NCI-H2107 treated with DMSO at 0.1 percent for 48 hours (cell line): ENCODE data around the gene ARHGDIA.
"Not testable (repeated sequence)": the region's sequence is repeated elsewhere in the genome, so short reads cannot be mapped to it uniquely, and the experiment has no call there.

Experiments
- DNase-seq: peaks from one replicate; lab custom pipeline; 2025; ENCODE audit not compliant: unreplicated experiment; lab: John Stamatoyannopoulos, UW

Gene ARHGDIA

DNA sequence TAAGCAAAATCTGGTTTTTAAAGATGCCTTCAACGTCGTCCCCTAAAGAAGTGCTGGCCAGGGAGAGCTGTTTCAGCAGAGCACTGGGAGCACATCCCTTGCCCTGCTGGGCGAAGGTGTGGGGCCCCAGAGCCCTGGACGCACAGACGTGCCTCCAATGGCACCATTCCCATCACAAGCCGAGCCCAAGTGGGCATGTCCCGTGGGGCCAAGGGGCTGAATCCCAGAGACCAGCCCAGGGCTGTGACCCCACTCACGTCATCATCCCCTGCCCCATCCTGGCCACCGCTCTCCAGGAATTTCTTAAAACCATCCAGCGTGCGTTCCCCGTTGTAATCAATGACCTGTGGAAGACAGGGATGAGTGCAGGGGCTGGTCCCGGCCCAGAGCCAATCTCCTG is 26.2 kb downstream of the ARHGDIA start:
- DNase-seq = no peak

DNA sequence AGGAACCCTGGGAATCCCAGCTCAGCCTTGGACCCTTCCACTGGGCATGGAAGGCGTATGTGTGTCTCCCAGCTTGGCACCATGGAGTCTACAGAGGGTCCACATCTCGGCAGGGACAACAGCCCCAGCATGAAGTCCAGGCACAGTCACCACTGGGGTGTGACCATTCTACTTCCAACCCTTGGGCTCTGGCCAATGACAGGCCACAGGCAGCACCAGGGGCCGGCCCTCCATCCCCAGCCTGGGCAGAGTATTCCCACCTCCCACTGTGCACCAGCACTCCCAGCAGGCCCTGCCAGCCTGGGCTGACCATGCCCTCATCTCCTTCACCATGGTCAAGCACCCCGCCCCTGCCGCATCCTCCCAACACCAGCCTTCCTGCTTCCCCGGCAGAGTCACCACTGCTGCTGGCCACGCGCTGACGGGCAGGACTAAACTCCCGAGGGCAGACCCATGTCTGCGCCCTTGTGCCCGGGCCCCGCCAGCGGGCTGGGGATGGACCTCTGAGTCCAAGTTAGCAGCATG is 26.7 kb downstream of the ARHGDIA start:
- no peak for DNase-seq

DNA sequence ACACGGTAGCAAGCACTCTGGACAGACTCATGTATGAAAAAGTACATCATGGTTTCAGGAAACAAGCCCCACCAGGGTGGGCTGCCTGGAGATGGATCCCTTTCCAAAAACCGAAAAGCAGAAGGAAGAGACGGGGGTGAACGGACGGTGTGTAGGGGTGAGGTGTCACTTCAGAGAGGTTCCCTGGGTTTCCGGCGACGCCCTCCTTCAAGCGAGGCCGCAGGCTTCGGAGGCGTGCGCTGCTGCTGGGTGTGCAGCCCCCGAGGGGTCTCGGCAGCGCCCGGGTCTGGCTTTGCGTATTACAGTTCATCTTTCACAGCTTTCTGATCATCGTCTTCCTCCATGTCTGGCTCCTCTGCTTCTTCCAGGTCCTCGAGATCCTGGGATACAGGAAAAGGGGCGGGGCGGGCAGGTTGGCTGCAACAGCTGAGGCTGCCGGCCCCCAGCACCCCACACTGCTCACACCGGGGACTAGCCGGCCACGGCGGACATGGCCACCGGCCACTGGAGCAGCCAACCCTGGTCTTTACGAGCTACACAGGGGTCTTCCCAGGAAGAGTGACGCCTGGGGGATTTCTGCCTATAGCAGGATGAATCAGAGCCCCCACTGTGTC is 27.3 kb downstream of the ARHGDIA start:
- DNase-seq = no peak

DNA sequence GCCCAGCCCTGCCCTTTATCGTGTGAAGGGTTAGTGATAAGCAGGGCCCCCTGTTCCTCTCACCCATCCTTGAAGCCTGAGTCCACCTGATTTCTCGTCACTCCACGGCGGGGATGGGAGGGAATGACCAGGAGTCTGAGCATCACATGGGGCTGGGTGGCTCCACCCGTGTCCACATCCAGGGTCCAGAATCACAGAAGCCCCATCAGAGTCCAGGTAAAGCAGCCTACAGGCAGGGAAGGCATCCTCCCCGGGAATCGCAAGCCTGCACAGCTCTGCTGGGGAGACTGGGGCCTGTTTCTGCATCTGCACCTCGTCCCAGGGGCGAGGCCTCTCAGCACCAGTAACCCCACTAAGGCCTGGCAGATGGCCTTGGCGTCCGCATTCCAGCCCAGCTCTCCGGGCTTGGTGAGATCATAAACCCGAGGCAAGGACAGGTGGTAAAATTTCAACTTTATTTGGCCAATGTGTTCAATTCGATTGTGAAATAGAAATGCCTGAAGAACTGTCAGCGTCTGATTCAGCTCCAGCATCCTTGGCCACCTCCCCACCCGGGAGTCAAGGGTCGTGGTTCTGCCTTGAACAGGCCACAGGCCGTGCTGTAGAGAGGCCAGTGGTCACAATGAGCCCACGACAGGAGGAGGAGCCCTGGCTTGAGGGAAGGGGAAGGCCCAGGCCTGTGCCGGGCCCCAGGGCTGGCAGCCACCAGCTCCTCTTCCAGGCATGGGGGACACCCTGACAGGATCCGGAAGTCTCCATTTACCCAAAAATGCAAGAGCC is 28.2 kb downstream of the ARHGDIA start:
- no peak for DNase-seq

DNA sequence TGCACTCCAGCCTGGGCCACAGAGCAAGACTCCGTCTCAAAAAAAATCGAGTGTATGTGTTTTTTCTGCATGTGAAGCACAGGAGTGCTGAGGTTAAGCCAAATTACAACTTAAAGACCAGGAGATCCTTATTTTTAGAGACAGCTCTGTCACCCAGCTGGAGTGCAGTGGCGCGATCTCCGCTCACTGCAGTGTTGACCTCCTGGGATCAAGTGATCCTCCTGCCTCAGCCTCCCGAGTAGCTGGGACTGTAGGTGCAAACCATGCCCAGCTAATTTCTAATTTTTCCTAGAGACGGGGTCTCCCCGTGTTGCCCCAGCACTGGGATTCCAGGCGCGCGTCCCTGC is 28.8 kb downstream of the ARHGDIA start:
- DNase-seq = no peak

DNA sequence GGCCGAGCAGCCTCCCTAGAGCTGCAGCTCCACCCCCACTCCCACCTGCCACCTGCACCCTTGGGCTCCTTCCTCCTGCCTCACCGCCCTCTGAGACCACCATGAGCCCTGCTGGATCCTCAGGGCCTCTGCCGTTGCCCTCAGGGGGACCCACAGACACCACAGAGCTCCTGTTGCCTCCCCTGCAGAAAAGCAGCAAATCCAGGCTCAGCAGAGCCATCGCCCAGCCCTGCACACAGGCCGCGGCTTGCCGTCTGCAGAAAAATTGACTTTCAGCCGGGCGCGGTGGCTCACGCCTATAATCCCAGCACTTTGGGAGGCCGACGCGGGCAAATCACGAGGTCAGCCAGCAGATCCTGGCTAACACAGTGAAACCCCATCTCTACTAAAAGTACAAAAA is 29.3 kb downstream of the ARHGDIA start:
- DNase-seq = no peak

DNA sequence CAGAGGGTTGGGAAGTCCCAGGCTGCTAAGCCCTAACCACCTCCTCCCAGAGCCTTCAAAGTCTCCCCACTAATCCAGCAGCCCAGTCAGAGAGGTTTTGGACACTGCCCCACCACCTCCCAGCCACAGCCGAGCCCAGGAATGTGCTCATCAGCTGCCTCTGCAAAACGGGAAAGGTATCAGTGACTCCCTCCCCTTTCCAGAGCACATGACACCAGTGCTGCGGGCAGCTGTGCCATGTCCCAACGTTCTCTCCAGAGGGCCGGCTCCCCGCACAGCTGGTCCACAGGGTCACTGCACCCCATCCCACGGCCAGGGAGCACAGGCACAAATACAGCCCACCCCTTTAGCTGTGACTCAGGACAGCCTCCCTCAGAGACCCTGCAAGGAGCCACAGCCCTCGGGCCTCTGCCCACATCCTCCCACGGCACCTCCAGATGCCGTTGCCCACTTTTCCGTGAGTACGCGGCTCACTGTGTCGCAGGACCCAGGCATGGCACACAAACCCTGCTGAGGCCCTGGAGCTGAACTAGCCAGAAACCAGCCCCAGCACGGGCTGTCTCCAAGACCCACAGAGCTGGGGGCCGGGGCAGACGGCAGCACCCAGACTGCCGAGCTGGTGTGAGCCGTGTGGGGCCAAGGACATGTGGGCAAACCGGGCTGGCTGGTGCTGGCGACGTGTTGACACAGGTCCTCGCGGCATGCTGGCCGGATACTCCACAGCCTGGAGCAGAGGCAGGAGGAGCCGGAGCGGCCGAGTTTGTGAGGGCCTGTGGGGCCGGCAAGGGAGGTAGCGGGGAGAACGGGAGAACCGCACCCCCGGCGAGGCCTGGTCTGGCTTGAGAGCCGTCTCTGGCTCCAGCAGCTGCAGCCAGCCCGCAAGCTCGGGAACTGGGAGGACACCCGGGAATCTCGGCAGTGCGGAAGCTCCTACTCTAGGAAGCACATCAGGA is 30.0 kb downstream of the ARHGDIA start:
- no peak for DNase-seq

DNA sequence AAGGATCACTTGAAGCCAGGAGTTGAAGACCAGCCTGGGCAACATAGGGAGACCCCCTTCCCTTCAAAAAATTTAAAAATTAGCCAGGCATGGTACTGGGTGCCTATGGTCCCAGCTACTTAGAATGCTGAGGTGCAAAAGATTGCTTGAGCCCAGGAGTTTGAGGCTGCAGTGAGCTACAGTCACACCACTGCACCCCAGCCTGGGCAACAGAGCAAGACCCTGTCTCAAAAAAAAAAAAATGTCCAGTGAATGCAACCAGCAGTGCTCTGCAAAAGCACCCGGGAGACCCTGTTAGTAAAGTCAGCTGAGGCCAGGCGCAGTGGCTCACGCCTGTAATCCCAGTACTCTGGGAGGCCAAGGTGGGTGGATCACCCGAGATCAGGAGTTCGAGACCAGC is 31.1 kb downstream of the ARHGDIA start:
- not testable (repeated sequence) for DNase-seq

DNA sequence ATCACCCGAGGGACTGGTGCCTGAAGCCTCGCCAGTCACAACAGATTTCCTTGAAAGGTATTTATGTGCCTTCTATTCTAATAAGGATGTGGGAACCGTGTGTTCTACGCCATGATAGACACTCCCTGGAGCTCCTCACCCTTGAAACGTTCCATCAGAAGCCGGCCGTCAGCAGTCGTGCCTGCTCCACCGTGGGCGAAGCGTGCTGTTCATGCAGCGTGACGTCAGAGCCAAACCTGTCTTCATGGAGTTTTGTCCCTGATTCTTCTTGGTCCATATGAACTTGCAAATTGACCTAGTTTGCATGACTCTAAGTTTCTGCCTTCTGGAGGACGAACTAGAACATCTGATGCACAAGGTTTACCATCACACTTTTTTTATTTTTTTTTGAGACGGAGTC is 31.8 kb downstream of the ARHGDIA start:
- no peak for DNase-seq

DNA sequence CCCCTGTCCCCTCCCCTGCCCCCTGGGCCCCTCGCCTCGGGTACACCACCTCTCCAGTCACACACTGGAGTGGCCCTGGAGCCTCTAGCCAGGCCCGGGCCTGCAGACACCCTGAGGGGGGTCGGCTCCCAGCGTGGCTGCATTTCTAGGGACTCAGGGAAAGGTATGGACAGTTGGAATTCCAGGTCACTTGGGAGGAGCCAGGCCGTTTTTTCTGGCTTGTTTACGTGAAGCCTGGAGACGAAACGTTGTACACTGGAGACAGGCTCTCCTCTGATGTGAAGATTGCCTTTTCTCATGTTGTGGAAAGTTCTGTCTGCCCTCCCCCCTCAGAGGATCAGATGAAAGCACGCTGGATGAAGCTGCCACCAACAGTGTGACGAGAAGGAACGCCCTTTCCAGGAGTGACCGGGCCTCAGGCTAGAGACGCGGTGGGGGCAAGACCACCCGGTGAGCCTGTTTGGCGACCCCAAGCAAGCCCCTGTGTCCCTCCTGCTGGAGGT is 32.3 kb downstream of the ARHGDIA start:
- DNase-seq = no peak

DNA sequence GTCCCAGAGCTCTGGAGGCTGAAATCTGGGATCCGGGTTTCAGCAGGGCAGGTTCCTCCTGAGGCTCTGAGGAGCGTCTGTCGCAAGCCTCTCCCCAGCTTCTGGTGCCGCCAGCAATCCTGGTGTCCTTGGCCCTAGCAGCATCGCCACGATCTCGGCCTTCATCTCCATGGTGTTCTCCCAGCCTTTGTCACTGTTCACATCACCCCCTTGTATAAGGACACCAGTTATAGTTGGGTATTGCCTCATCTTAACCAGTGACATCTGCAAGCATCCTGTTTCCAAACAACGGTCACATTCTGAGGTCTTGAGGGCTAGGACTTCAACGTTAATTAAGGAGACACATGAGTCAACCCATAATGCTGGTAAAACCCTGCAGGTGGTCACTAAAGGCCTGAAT is 33.5 kb downstream of the ARHGDIA start:
- DNase-seq = no peak

DNA sequence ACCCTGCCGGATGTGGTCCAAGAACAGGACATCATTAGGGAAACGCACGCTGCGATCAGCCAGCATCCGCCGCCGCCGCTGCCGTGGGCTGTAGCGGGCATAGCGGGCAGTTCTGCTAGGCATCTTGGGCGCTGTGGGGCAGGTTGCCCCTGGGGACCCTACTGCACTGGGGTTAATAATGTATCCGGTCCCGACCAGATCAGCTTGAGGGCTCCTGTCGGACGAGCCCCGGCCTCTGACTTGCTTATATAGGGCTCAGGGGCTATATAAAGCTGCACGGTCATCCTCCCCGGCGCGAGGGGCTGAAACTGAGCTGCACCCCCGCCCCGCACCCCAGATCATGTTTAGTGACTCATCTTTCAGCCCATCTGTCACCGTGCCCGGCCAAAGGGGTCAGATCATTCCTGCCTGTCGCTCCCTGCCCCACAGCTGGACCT is 36.3 kb downstream of the ARHGDIA start, which contains the start of gene PPP1R27:
PPP1R27 (minus strand) TSS at position 220 of the 437 bp plus-strand sequence; CDS start at position 123, 97 bp downstream.
- no peak for DNase-seq

DNA sequence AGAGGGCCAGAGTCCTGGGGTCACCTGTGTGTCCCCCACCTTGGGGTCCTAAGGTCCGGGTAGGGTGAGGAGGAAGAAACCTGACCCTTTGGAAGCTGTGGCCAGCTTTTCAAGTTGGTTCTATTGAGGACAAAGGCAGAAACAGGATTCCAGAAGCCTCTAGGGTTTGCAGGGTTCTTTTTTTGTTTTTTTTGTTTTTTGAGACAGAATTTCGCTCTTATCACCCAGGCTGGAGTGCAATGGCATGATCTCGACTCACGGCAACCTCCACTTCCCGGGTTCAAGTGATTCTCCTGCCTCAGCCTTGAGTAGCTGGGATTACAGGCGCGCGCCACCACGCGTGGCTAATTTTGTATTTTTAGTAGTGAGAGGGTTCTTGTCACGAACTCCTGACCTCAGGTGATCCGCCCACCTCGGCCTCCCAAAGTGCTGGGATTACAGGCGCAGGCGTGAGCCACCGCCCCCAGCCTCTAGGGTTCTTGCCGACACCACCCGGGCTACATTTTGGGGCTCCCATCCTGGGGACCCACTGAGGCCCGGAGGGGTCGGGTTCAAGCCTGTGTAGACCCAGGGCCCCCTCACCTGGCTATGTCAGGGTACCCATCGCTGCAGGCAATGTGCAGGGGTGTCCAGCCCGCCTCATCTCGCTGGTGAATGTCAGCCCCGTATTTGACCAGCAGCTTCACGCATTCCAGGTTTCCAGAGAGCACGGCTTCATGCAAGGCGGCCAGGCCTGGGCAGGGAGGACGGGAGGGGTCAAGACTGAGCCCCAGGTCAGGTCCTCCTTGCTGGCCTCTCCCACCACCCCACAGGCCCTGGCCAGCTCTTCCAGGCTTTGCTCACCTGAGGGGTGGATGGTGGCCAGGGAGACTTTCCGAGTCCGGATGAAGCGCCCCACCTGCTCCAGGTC is 37.0 kb downstream of the ARHGDIA start:
- DNase-seq = no peak

DNA sequence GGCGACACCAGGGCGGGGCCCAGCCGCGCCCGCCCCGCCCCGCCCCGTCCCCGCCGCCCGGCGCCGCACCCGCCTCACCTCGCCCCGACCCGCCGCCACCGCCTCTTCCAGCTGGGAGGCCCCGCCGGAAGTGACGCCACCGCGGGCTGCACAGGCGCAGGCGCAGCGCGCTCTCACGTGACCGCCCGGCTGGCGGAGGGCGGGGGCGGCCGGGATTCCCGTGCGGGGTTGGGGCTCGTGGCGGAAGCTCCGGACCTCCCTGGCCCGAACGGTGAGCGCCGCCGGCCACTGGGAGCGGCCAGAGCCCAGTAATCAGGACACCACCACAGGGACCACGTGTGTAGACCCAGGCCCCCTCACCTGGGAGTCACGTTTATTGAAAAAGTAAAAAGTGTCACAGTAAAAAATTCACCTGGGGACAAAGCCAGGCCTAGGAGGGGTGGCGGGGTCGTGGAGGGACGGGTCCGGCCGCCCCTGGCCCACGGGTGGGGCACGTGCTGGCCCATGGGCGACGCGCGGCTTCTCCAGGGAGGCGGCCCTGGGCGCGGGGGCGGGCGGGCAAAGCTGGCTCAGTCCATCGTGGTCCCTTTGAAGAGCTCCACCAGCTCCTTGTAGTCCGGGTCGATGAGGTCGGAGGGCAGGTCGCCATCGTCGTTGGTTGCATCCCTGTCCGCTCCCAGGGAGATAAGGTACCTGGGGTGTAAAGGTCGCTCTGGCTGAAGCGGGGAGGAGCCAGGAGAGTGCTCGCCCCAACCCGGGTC is 37.8 kb downstream of the ARHGDIA start, which contains the start of gene MCRIP1:
MCRIP1 (minus strand) TSS at position 132 of the 761 bp plus-strand sequence. CDS start 8,785 bp downstream, outside the sequence.
- peak; percentile 50 for DNase-seq

DNA sequence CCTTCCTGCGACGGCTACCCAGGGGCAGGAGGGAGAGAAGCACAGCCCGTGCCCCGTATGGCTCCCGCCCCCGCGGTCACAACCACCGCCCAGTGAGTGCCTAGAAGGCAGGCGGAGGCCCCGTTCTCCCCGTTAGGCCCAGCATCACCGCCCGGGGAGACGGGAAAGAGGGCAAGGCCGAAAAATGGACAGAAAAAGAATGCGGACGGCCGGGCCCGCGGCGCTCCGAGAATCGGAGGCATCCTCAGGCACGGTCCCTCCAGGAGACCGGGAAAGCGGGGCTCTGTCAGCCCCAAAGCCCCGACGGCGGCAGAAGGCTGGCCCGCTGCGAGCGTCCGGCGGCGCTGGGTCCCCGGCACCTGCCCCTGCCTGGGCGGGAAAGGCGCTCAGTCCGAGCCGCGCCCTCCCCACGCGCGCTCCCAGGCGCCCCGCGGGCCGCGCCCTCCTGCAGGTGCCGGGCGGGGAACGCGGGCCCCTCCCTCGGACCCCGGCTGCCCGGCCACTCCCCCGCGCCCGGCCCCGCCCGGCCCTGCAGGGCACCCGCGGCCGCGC is 38.5 kb downstream of the ARHGDIA start:
- DNase-seq = no peak

DNA sequence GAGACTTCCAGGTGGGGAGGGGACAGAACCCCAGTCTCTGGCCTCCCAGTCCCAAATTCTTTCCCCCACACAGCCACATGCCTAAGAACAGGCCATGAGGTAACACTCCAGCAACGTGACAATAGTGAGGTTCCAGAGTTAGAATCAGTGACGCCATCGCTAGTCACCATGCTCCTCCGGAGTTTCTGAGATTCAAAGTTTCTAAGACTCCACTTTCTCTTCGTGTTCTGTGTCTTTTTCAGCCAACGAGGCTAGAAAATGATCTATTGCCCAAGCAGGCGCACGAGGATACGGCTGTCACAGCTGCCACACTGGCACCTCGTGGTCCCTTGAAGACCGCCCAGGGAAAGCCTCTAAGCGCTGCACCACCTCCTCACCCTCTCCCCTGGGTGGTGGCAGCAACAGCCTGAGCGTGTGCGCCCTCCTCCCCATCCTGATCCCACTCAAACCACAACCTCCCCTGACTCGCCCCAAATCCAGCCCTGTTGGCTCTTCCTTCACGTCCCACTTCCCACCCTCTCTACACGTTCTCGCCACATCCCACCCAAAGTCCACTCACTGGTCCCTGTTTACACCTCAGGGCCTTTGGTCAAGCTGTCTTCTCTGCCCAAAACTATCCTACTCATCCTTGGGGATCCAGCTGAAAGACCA is 39.1 kb downstream of the ARHGDIA start:
- DNase-seq = no peak

DNA sequence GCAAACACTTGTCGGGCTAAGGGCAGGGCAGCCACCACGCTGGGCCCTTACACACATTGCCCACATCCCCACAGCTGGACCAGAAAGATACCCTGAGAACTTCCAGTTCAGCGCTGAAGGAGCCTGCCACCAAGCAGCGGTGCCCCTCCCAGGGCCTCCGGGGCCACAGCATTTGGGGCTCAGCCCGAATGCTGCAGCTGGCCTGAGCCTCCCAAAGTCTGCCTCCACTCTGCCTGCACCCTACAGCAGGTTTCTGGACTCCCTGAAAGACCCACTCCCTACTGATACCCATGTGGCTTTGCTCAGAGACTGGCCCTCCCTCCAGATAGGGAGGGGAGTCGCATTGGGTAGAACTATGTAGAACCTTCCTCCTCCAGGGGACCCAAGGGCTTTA is 39.6 kb downstream of the ARHGDIA start:
- DNase-seq = no peak

DNA sequence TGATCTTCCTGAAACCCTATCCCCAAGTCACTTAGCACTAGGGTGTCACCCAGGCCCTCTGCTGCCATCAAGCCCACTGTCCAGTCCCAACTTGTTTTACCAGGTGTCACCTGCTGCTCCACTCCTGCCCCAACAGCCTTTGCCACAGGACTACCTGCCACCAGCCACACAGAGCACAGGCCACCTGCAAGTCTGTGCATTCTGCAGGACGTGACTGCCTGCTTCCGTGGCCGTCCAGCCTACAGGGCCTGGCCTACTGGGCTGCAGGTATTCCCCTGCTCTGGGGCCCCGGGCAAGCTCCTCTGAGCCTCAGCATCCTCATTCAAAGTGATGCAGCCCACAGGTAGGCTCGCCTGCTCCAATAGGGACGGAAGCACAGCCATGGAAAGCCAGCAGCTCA is 41.3 kb downstream of the ARHGDIA start:
- DNase-seq = no peak
